Breast epithelium (tissue), 4 donors: Measurements from ENCODE around the gene FAM89B. TPM values are rescaled to one million over a fixed set of nuclear protein-coding genes. Genes with fewer than 3 reads are reported as not detected.

Source experiments
- DNase-seq, 2 donors: peaks; one replicate each; pipeline ENCODE4 v3.0.0-alpha.2; 2019; ENCODE audit warnings: low spot score in 2 of 2
- H3K27ac ChIP-seq, 2 donors: fragments of 200-600 bp; sonication (generic) in 1 of 2; one replicate each; pipeline ENCODE4 v1.5.1; 2016 to 2019; ENCODE audit warnings: mild to moderate bottlenecking in 1 of 2
- H3K27me3 ChIP-seq, 2 donors: fragments of 200-600 bp; sonication (generic) in 1 of 2; one replicate each; pipeline versions ENCODE4 v1.5.1 to v1.6.0; 2017 to 2019; ENCODE audit warnings: control low read depth in 1 of 2, mild to moderate bottlenecking in 1 of 2
- H3K36me3 ChIP-seq: fragments of 200-600 bp; one replicate; pipeline ENCODE4 v1.5.1; 2019
- H3K4me1 ChIP-seq, 2 donors: fragments of 200-600 bp; sonication (generic); one replicate each; pipeline ENCODE4 v1.5.1; 2016 to 2019; ENCODE audit warnings: control low read depth in 1 of 2
- H3K4me3 ChIP-seq, 3 donors: fragments of 200-600 bp; sonication (generic); 1 replicate in 2 of 3; 2 replicates in 1 of 3; pipeline ENCODE4 v1.5.1; 2016 to 2019; ENCODE audit warnings: mild to moderate bottlenecking in 3 of 3, moderate library complexity in 2 of 3
- H3K9me3 ChIP-seq, 2 donors: fragments of 200-600 bp; sonication (generic) in 1 of 2; one replicate each; pipeline ENCODE4 v1.5.1; 2016 to 2019; ENCODE audit warnings: control low read depth in 1 of 2
- POLR2A ChIP-seq: fragments of 450-650 bp; IDR thresholded peaks from one replicate; pipeline ENCODE4 v1.6.1; 2016; ENCODE audit warnings: antibody characterized with exemption, mild to moderate bottlenecking, moderate library complexity
- POLR2AphosphoS5 ChIP-seq, 3 donors: sonication (generic); formaldehyde crosslinking; IDR thresholded peaks; one replicate each; pipeline ENCODE4 v1.6.1; 2017; ENCODE audit warnings: antibody characterized with exemption in 3 of 3
- intact Hi-C: fragments of 100-400 bp; cut with DNase I; formaldehyde crosslinking; loops from one replicate; pipeline ENCODE4 v1.15.1; 2023; ENCODE audit warnings: low total_unique reads
- total RNA-seq, 3 donors: library from RNA; depleted of rRNA; stranded (reverse); fragments of >200 nt; gene quantifications; one replicate each; pipeline ENCODE4 v1.1.0, GENCODE V29; 2016
- TF ChIP-seq, protein P1 (sequence below), 3 donors: fragments of 450-650 bp; IDR thresholded peaks; one replicate each; pipeline ENCODE4 v1.5.1; 2016 to 2017; ENCODE audit warnings: antibody characterized with exemption in 3 of 3, mild to moderate bottlenecking in 3 of 3, moderate library complexity in 3 of 3

Gene FAM89B
- total RNA-seq, 3 donors from 2014 or later, result 37.4 to 51.4 (median 40.8) TPM

DNA sequence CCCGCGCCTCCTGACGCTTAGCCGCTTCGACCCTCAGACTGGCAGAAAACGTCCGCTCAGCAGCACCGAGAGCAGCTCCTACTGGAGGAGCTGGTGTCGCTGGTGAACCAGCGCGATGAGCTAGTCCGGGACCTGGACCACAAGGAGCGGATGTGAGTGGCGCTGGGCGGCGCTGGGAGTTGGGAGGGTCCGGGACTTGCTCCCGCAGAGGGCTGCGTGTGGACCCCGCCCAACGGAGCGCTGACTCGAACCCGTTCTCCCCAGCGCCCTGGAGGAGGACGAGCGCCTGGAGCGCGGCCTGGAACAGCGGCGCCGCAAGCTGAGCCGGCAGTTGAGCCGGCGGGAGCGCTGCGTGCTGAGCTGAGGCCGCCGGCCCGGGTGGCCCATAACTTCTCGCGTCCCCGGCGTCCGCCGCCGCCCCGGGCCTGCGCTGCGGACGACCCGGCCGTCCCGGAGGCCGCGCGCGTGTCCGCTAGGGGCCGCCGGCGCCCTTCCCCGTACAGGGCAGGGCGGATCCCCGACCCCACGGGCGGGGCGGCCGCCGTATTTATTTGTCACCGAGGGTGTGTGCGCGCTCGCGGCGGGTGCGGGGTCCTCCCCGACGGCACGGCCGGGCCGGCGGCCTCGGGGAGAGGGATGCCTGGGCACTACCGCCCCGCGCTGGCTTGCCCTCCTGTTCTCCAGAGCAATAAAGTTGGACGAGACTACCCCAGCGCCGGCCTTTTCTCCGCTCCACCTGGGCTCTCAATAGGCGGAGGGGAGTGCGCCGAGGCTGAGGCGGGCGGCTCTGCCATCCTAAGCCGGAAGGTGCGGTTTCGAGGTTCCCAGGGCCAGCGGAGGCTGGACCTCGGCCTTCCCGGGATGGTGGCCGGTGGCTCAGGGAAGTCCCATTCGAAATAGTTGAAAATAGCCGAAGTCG, 19.9 kb downstream of the FAM89B start:
- peak overlapping the region in 1 of 2 donors; percentile 55 for H3K27ac ChIP-seq
- intact Hi-C loops, result no loop called here

DNA sequence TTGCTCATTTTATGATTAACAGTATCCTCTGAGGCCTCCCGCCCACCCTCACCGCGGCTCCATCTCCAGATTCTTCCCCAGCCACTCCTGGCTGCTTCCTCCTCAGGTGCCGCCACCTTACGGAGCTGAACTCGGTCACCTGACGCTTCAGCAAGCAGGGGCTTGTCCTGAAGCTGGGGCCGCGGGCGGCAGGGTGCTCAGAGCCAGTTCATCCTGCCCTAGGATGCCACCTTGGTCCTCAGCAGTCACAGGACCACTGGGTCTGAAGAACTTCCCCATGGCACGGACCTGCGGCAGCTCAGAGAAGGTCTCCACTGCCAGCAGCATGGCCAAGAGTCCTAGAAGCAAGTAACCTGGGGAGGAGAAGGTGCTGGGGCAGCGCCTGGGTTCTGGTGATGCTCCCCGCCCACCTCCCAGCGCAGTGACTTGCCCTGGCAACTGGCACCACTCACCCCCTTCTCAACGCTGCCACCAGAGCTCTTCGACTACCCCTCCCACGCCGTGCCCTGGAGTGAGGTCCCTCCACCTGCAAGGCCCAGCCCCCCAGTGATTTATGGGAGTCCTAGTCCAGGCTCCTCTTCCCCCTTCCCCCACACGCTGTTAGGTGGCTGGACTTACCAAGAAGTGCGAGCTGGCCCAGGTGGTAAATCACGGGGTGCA, 20.6 kb downstream of the FAM89B start:
- H3K4me3 ChIP-seq, result peak overlapping the region in 1 of 3 donors; percentile 22
- DNase-seq, result no peak
- no peaks in the 10 kb centered on the region for H3K9me3 ChIP-seq
- H3K4me1 ChIP-seq, result peaks cover 0 to 4% of the 10 kb centered on the region in 2 donors
- TF ChIP-seq POLR2AphosphoS5 (IDR thresholded peaks at IDR 0.05) (no peak), POLR2A (no peak)
- TF ChIP-seq, protein P1, sequence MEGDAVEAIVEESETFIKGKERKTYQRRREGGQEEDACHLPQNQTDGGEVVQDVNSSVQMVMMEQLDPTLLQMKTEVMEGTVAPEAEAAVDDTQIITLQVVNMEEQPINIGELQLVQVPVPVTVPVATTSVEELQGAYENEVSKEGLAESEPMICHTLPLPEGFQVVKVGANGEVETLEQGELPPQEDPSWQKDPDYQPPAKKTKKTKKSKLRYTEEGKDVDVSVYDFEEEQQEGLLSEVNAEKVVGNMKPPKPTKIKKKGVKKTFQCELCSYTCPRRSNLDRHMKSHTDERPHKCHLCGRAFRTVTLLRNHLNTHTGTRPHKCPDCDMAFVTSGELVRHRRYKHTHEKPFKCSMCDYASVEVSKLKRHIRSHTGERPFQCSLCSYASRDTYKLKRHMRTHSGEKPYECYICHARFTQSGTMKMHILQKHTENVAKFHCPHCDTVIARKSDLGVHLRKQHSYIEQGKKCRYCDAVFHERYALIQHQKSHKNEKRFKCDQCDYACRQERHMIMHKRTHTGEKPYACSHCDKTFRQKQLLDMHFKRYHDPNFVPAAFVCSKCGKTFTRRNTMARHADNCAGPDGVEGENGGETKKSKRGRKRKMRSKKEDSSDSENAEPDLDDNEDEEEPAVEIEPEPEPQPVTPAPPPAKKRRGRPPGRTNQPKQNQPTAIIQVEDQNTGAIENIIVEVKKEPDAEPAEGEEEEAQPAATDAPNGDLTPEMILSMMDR (IDR thresholded peaks at IDR 0.05), result no peak
- intact Hi-C loops, result no loop called here
- peak overlapping the region in 1 of 2 donors; percentile 55 for H3K27ac ChIP-seq
- H3K36me3 ChIP-seq, result no peaks in the 10 kb centered on the region
- H3K27me3 ChIP-seq, result no peaks in the 10 kb centered on the region

More for the DNA sequence above, 19.9 kb downstream of the FAM89B start:
- TF ChIP-seq, protein P1 (IDR thresholded peaks at IDR 0.05), result no peak
- TF ChIP-seq POLR2A, result no peak
- TF ChIP-seq POLR2AphosphoS5 (IDR thresholded peaks at IDR 0.05), result no peak
- H3K9me3 ChIP-seq, result no peaks in the 10 kb centered on the region
- peaks cover 0 to 4% of the 10 kb centered on the region in 2 donors for H3K4me1 ChIP-seq
- no peak for DNase-seq
- no peaks in the 10 kb centered on the region for H3K27me3 ChIP-seq
- H3K36me3 ChIP-seq, result no peaks in the 10 kb centered on the region
- H3K4me3 ChIP-seq, result peak overlapping the region in 1 of 3 donors; percentile 22

DNA sequence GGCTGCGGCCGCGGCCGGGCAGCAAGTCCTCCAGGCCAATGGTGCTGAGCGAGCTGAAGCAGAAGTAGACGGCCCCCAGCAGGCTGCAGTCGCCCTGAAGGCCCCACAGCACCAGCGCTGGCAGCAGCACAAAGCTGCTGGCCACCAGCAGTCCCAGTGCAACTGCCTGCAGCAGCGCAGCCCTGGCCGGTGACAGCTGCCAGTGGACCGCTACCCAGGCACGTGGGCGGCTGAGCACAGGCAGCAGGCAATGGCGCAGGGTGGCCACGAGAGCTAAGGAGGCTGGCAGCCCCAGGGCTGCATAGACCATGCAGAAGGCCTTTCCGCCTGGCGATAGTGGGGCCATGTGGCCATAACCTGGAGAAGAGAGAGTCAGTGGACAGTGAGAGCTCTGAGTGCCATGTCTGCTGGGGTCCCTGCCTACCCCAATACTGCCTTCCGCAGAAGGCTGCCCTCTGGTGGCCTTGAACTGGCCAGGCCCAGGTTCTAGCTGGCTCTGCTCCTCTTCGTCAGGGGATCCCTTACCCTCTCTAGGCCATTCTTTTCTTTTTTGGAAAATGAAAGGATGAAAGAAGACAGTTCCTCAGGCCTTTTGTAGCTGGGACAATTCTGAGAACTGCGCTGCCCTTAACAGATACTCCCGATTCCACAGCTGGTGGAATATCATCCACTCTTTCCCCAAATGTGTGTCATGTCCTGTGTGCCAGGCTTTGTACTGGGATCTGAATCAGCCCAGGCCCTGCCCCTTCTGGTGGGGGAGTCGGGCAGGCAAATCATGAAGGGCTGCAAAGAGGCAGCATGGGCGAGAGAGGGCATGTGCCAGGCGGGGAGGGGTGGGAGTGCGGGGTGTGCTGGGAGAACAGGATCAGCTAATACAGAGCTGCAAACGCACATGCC, 21.4 kb downstream of the FAM89B start:
- Histone ChIP-seq H3K4me3 (peak overlapping the region in 1 of 3 donors; percentile 17), H3K27ac (peak overlapping the region in 1 of 2 donors; percentile 5), H3K4me1 (peaks cover 0 to 4% of the 10 kb centered on the region in 2 donors), H3K9me3 (no peaks in the 10 kb centered on the region), H3K27me3 (no peaks in the 10 kb centered on the region), H3K36me3 (no peaks in the 10 kb centered on the region)
- intact Hi-C loops, result no loop called here
- DNase-seq, result no peak
- no peak for TF ChIP-seq POLR2AphosphoS5 (IDR thresholded peaks at IDR 0.05)
- TF ChIP-seq POLR2A, result no peak
- TF ChIP-seq, protein P1 (IDR thresholded peaks at IDR 0.05), result peak; percentile 10 to 51 (median 36)

DNA sequence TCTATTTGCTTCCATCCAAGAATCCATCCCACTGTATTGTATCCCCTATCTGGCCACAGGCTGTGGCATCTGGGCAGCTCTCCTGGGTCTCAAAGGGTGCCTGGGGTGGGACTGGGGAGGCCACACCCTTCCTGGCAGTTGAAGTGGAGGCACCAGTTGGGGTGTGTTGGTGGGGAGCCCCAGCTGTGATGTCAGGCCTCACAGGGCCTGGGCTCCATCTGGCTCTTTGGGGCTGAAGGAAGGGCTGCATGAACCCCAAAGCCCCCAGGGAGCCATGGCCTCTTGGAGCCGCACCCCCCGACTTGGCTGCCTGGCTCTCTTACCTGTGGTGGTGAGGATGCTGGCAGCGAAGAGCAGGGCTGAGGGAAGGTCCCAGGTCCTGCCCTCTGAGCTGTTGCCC, 22.8 kb downstream of the FAM89B start:
- TF ChIP-seq POLR2A, result no peak
- TF ChIP-seq, protein P1 (IDR thresholded peaks at IDR 0.05), result no peak
- no peak for TF ChIP-seq POLR2AphosphoS5 (IDR thresholded peaks at IDR 0.05)
- no peaks in the 10 kb centered on the region for H3K27me3 ChIP-seq
- H3K9me3 ChIP-seq, result no peaks in the 10 kb centered on the region
- intact Hi-C loops, result no loop called here
- H3K4me1 ChIP-seq, result peaks cover 0 to 4% of the 10 kb centered on the region in 2 donors
- no peak for DNase-seq
- no peaks in the 10 kb centered on the region for H3K36me3 ChIP-seq
- H3K27ac ChIP-seq, result peak overlapping the region in 1 of 2 donors; percentile 3
- no peak overlapping the region for H3K4me3 ChIP-seq
